GM23338 (cell line): Measurements from ENCODE around the gene RGS2. TPM values are rescaled to one million over a fixed set of nuclear protein-coding genes. Genes with fewer than 3 reads are reported as not detected.

Source experiments
- ATAC-seq: fragments of 200-7000 bp; cut with Tn5 transposase; 3 replicates; pipeline ENCODE4 v1.9.1; 2020
- DNase-seq: peaks from one replicate; pipeline ENCODE4 v3.0.0-alpha.2; 2015; ENCODE audit warnings: low spot score
- H2AFZ ChIP-seq: fragments of 200-600 bp; sonication (generic); 2 replicates; pipeline ENCODE4 v1.8.0; 2016; ENCODE audit warnings: antibody characterized with exemption, mild to moderate bottlenecking, moderate library complexity
- H3F3A ChIP-seq: fragments of 200-600 bp; sonication (generic); replicated peaks from 2 replicates; pipeline ENCODE4 v1.8.0; 2017; ENCODE audit warnings: antibody characterized with exemption, mixed run types, low read depth
- H3K27ac ChIP-seq: fragments of 200-600 bp; sonication (generic); 2 replicates; pipeline ENCODE4 v1.6.1; 2016; ENCODE audit warnings: low read depth
- H3K27me3 ChIP-seq: fragments of 200-600 bp; sonication (generic); 2 replicates; pipeline ENCODE4 v1.8.0; 2016; ENCODE audit warnings: mild to moderate bottlenecking, mixed run types, moderate library complexity; ENCODE audit not compliant: insufficient read depth
- H3K36me3 ChIP-seq: fragments of 200-600 bp; sonication (generic); 2 replicates; pipeline ENCODE4 v1.8.0; 2016; ENCODE audit warnings: mild to moderate bottlenecking; ENCODE audit not compliant: insufficient read depth
- H3K4me1 ChIP-seq: fragments of 200-600 bp; sonication (generic); 2 replicates; pipeline ENCODE4 v1.8.0; 2016; ENCODE audit warnings: mild to moderate bottlenecking, moderate library complexity; ENCODE audit not compliant: insufficient read depth
- H3K4me2 ChIP-seq: fragments of 200-600 bp; sonication (generic); 2 replicates; pipeline ENCODE4 v1.7.1; 2017; ENCODE audit warnings: mixed run types
- H3K4me3 ChIP-seq: fragments of 200-600 bp; sonication (generic); 2 replicates; pipeline ENCODE4 v1.6.1; 2016; ENCODE audit warnings: mixed run types
- H3K79me2 ChIP-seq: fragments of 200-600 bp; sonication (generic); replicated peaks from 2 replicates; pipeline ENCODE4 v1.8.0; 2017; ENCODE audit warnings: mild to moderate bottlenecking; ENCODE audit not compliant: insufficient read depth
- H3K9me2 ChIP-seq: fragments of 200-600 bp; sonication (generic); 2 replicates; pipeline ENCODE4 v1.8.0; 2017; ENCODE audit not compliant: insufficient read depth
- H4K20me1 ChIP-seq: fragments of 200-600 bp; sonication (generic); replicated peaks from 2 replicates; pipeline ENCODE4 v1.8.0; 2017; ENCODE audit warnings: mild to moderate bottlenecking; ENCODE audit not compliant: insufficient read depth
- H3K27ac Mint-ChIP-seq: 2 replicates; pipeline ENCODE4 v1.8.0; 2020; ENCODE audit warnings: inconsistent platforms, mild to moderate bottlenecking, moderate library complexity, mixed read lengths
- H3K27me3 Mint-ChIP-seq: 3 replicates; pipeline ENCODE4 v1.8.0; 2022; ENCODE audit warnings: low read depth, mild to moderate bottlenecking, moderate library complexity, mixed read lengths, inconsistent platforms; ENCODE audit not compliant: insufficient read depth, poor library complexity
- H3K36me3 Mint-ChIP-seq: 3 replicates; pipeline ENCODE4 v1.8.0; 2021; ENCODE audit warnings: low read depth, mild to moderate bottlenecking, inconsistent platforms, moderate library complexity, mixed read lengths
- H3K4me1 Mint-ChIP-seq: 3 replicates; pipeline ENCODE4 v1.8.0; 2020; ENCODE audit warnings: mild to moderate bottlenecking, inconsistent platforms, mixed read lengths
- H3K4me3 Mint-ChIP-seq: 3 replicates; pipeline ENCODE4 v1.8.0; 2021; ENCODE audit warnings: moderate library complexity, mild to moderate bottlenecking, inconsistent platforms, mixed read lengths
- H3K9me3 Mint-ChIP-seq: 3 replicates; pipeline ENCODE4 v1.8.0; 2020; ENCODE audit warnings: moderate library complexity, mild to moderate bottlenecking, inconsistent platforms, mixed read lengths
- CREB1 ChIP-seq: fragments of 250-450 bp; sonication (Bioruptor Pico); IDR thresholded peaks from 2 replicates; pipeline ENCODE4 v1.5.0; 2020; ENCODE audit warnings: low read depth, mild to moderate bottlenecking, moderate library complexity
- CTCF ChIP-seq, 2 experiments: fragments of 200-600 bp in 1 of 2; sonication (generic) in 1 of 2; conservative IDR thresholded peaks; 2 replicates each; pipeline versions ENCODE4 v1.5.1 to v1.6.1; 2016 to 2017; ENCODE audit warnings: antibody characterized with exemption in 2 of 2, low read depth in 2 of 2, mild to moderate bottlenecking in 2 of 2, moderate library complexity in 1 of 2
- EZH2 ChIP-seq: fragments of 200-600 bp; sonication (generic); IDR thresholded peaks from one replicate; pipeline ENCODE4 v1.8.0; 2017; ENCODE audit warnings: antibody characterized with exemption, mild to moderate bottlenecking, low read depth; ENCODE audit not compliant: unreplicated experiment
- NANOG ChIP-seq: IDR thresholded peaks from 2 replicates; pipeline ENCODE4 v1.6.1; 2016; ENCODE audit warnings: antibody characterized with exemption, borderline replicate concordance
- POLR2AphosphoS5 ChIP-seq: IDR thresholded peaks from 2 replicates; pipeline ENCODE4 v1.6.1; 2016; ENCODE audit warnings: antibody characterized with exemption, low read depth
- STAT1 ChIP-seq: IDR thresholded peaks from one replicate; pipeline ENCODE4 v1.6.1; 2016; ENCODE audit warnings: antibody characterized with exemption; ENCODE audit not compliant: unreplicated experiment
- ZNF114 ChIP-seq: fragments of 250-450 bp; sonication (Bioruptor Pico); IDR thresholded peaks from 2 replicates; pipeline ENCODE4 v1.5.0; 2020; ENCODE audit warnings: mild to moderate bottlenecking, moderate library complexity
- ZNF331 ChIP-seq: fragments of 250-450 bp; sonication (Bioruptor Pico); IDR thresholded peaks from 2 replicates; pipeline ENCODE4 v1.5.0; 2020; ENCODE audit warnings: low read depth, mild to moderate bottlenecking, moderate library complexity
- polyA plus RNA-seq: library from polyadenylated mRNA; unstranded; fragments of >200 nt; fragmentation: Nextera tagmentation; extraction: Ambion mirVana; gene quantifications from 2 replicates; pipeline ENCODE4 v1.2.1, GENCODE V29; 2016
- total RNA-seq: library from RNA; depleted of rRNA; stranded (reverse); fragments of >200 nt; shearing (Covaris generic); gene quantifications from 2 replicates; pipeline ENCODE4 v1.2.3, GENCODE V29; 2014
- TF ChIP-seq, protein P1 (sequence below): IDR thresholded peaks from 2 replicates; pipeline ENCODE4 v1.6.1; 2016; ENCODE audit warnings: antibody characterized with exemption

The RGS2 gene
- total and polyA plus RNA-seq, 2 experiments from 2014 or later = 13.8 to 24.8 TPM

- Histone ChIP-seq H3K4me1 (no peaks in the 10 kb centered on the region), H3K9me2 (no peaks in the 10 kb centered on the region), H3K79me2 (no peaks in the 10 kb centered on the region), H3K4me2 (no peak overlapping the region), H3K4me3 (no peak overlapping the region), H2AFZ (no peak overlapping the region), H3K27me3 (no peaks in the 10 kb centered on the region), H3K27ac (no peak overlapping the region), H3F3A (no peaks in the 10 kb centered on the region), H3K36me3 (no peaks in the 10 kb centered on the region), H4K20me1 (no peaks in the 10 kb centered on the region)
- Mint-ChIP-seq H3K4me3 (no peak overlapping the region), H3K27ac (no peak overlapping the region), H3K4me1 (peaks cover 6% of the 10 kb centered on the region), H3K36me3 (no peaks in the 10 kb centered on the region), H3K27me3 (no peaks in the 10 kb centered on the region), H3K9me3 (no peaks in the 10 kb centered on the region)
- DNase-seq (peak; percentile 53), ATAC-seq (peak; percentile 68)
- TF ChIP-seq CTCF (conservative IDR thresholded peaks at IDR 0.05; ENCODE audit: low read depth in 2 of 2) = peak; percentile 47 to 52; a peak in 3 of 4 replicates
- no peak for TF ChIP-seq POLR2AphosphoS5
These were observed 42.0 kb upstream of the RGS2 start for GRCh38 chr1:192766876-192767275.

- TF ChIP-seq ZNF114 = no peak
- no peak for TF ChIP-seq STAT1
- no peak for TF ChIP-seq NANOG
- no peak for TF ChIP-seq CREB1
- TF ChIP-seq, protein P1, sequence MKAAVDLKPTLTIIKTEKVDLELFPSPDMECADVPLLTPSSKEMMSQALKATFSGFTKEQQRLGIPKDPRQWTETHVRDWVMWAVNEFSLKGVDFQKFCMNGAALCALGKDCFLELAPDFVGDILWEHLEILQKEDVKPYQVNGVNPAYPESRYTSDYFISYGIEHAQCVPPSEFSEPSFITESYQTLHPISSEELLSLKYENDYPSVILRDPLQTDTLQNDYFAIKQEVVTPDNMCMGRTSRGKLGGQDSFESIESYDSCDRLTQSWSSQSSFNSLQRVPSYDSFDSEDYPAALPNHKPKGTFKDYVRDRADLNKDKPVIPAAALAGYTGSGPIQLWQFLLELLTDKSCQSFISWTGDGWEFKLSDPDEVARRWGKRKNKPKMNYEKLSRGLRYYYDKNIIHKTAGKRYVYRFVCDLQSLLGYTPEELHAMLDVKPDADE = no peak
- no peak for TF ChIP-seq EZH2
- no peak overlapping the region for H2AFZ ChIP-seq
- H3K27me3 ChIP-seq = no peaks in the 10 kb centered on the region
- Mint-ChIP-seq H3K4me1 (peaks cover 6% of the 10 kb centered on the region; the same call in 2 of the 3 replicates), H3K27ac (no peak overlapping the region), H3K9me3 (no peaks in the 10 kb centered on the region), H3K36me3 (no peaks in the 10 kb centered on the region), H3K27me3 (no peaks in the 10 kb centered on the region), H3K4me3 (no peak overlapping the region)
- DNase-seq = no peak
- no peaks in the 10 kb centered on the region for H3F3A ChIP-seq
- H3K4me1 ChIP-seq = no peaks in the 10 kb centered on the region
- no peak overlapping the region for H3K27ac ChIP-seq
- ATAC-seq = no peak
- H4K20me1 ChIP-seq = no peaks in the 10 kb centered on the region
- H3K9me2 ChIP-seq = no peaks in the 10 kb centered on the region
- no peak overlapping the region for H3K4me2 ChIP-seq
- H3K79me2 ChIP-seq = no peaks in the 10 kb centered on the region
- no peak overlapping the region for H3K4me3 ChIP-seq
- no peaks in the 10 kb centered on the region for H3K36me3 ChIP-seq
These were observed 41.0 kb upstream of the RGS2 start for GRCh38 chr1:192767798-192768197.

GRCh38 chr1:192768463-192768862 lies 40.4 kb upstream of the RGS2 start:
- no peak overlapping the region for H3K27ac ChIP-seq
- H3K9me2 ChIP-seq = no peaks in the 10 kb centered on the region
- no peaks in the 10 kb centered on the region for H3F3A ChIP-seq
- H3K4me2 ChIP-seq = no peak overlapping the region
- H3K4me1 ChIP-seq = no peaks in the 10 kb centered on the region
- no peaks in the 10 kb centered on the region for H3K36me3 Mint-ChIP-seq
- H3K36me3 ChIP-seq = no peaks in the 10 kb centered on the region
- no peak overlapping the region for H3K4me3 ChIP-seq
- H3K27ac Mint-ChIP-seq = no peak overlapping the region
- peaks cover 6% of the 10 kb centered on the region; the same call in 2 of the 3 replicates for H3K4me1 Mint-ChIP-seq
- no peaks in the 10 kb centered on the region for H3K9me3 Mint-ChIP-seq
- H3K27me3 ChIP-seq = no peaks in the 10 kb centered on the region
- no peak overlapping the region for H2AFZ ChIP-seq
- no peaks in the 10 kb centered on the region for H3K79me2 ChIP-seq
- H3K4me3 Mint-ChIP-seq = no peak overlapping the region
- H4K20me1 ChIP-seq = no peaks in the 10 kb centered on the region
- no peak for DNase-seq
- no peak for ATAC-seq
- TF ChIP-seq CTCF (conservative IDR thresholded peaks at IDR 0.05; ENCODE audit: low read depth in 2 of 2) (no peak), NANOG (no peak), ZNF331 (no peak), EZH2 (no peak)
- TF ChIP-seq, protein P1 = no peak
- no peaks in the 10 kb centered on the region for H3K27me3 Mint-ChIP-seq
